NCI-H510A treated with DMSO at 0.1 percent for 48 hours (cell line): ENCODE data around the gene INSR.
"Not testable (repeated sequence)": the region's sequence is repeated elsewhere in the genome, so short reads cannot be mapped to it uniquely, and the experiment has no call there.

Experiments used
- DNase-seq: peaks from one replicate; lab custom pipeline; 2025; lab: John Stamatoyannopoulos, UW

Gene INSR

DNA sequence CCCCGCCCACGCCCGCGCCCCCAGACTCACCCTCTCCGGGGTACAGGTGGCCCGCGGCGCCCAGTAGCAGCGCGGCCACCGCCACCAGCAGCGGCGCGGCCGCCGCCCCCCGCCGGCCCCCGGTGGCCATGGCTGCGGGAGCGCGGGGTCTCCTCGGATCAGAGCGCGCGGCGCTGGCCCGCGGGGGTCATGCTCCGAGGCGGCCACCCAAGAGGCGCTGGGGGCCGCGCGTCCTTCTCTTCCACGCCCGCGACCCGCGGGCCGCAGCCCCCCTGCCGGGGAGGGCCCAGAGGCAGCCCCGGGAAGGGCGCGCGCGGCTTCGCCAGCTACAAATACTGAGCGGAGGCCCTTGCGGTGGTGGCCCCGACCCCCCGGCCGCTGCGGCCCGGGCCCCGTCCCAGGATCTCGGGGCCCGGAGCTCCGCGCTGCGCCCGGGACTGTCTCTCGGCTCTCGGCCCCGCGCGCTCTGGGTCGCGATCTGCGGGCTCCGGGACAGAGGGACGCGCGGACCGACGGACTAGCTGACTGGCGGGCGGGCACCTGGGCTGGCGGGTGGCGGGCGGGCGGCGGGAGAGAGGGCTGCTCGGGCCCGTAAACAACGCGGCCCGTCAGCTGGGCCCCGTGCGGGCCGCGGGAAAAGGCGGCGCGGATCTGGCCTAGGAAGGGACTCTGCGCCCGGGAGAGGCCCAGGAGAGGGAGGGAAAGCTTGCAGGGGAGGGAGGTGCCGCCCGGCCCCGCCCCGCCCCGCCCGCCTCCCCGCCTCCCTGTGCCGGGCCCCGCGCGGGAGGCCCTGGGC lies at the start of gene INSR:
INSR (minus strand) TSS at position 653 of the 796 bp plus-strand sequence; CDS start at position 130, 523 bp downstream.
- DNase-seq, result peak; percentile 85

GRCh38 chr19:7342143-7342542 lies 47.9 kb upstream of the INSR start:
- no peak for DNase-seq

DNA sequence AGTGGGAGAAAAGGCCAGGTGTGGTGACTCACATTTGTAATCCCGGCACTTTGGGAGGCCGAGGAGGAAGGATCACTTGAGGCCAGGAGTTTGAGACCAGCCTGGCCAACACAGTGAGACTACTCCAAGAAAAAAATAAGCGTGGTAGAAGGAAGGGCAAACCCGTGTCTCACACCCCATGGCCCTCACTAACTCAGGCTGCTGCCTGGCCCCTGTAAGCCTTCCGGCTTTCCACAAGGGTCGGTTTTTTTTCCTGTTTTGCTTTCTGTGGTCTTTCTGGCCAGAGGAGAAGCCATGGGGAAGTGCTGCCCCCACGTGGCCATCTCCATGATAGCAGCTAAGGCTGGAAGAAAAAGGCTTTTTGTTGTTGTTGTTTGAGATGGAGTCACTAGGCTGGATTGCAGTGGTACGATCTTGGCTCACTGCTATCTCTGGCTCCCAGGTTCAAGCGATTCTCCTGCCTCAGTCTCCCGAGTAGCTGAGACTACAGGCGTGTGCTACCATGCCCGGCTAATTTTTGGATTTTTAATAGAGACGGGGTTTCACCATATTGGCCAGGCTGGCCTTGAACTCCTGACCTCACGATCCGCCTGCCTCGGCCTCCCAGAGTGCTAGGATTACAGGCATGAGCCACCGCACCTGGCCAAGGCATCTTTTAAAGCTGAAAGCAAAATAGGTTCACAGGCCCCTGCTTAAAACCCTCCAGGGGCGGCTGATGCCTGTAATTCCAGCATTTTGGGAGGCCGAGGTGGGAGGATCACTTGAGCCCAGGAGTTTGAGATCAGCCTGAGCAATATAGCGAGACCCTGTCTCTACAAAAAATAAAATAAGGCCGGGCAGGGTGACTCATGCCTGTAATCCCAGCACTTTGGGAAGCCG lies 47.0 kb upstream of the INSR start:
- peak; percentile 74 for DNase-seq

- DNase-seq, result no peak
Observed at GRCh38 chr19:7337380-7338194, 43.4 kb upstream of the INSR start.

DNA sequence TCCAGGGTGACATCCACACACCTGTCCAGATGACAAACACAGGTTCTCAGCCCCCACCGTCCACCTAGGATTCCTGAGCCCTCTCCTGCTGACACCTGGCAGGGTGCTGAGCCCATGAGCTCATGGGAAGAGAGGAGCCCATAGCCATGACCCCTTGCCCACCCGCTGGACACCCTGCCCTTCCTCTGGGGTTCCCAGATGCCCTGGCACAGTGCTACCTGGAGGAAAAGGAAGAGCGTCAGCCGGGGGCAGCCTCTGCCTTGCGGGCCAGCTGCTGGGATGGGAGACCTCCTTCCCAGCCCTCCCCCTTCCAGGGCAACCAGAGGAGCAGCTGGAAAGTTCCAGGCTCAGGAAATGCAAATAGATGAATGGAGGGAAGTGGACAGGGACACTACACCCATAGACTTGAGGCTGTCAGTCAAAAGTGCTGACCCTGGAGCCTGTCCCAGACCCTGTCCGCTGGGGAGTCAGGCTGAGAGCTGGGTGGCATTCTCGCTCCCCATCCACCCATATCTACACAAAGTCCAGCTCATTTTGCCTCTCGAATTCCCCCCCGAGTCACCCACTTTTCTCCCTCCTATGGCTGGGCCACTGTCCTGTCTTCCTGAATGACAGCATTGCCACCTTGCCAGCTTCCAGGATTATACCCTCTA lies 42.2 kb upstream of the INSR start:
- no peak for DNase-seq

DNA sequence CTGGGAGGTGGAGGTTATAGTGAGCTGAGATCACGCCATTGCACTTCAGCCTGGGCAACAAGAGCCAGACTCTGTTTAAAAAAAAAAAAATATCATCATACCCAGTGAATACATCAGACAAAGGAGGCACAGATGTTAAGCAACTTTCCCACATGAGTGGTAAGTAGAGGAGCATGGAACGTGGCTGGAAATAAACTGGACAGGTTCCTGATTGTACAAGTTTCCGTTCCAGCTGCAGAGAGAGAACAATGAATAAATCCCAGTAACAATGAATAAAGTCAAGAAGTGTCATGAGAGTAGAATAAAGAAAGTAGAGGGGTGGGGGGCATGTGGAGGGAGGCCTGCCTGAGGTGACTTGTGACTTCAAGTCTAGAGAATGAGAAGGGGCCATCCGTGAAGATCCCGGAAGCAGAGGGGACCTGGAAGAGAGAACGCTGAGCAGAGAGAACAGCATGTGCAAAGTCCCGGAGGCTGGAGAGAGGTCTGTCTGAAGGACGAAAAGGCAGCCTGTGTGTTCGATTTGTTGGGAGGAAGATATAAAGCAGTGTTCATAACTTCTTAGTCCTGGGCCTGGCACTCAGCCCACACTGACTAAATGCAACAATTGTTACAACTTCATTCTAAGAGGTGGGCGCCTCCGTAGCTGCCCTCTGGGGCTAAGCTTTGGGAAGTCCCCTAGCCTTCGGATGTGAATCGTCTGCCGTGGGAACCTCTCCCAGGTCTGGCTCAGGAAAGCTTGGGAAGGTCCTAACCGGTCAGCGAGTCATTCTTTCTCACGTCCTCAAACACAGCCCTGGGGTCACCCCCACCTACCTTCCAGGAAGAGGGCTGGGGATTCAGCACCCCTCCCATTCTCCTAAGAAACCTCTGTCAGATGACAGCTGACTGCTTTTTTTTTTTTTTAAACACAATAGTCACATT lies 39.2 kb upstream of the INSR start:
- no peak for DNase-seq

- no peak for DNase-seq
Observed at GRCh38 chr19:7331446-7331845, 37.2 kb upstream of the INSR start.

- DNase-seq, result no peak
Observed at GRCh38 chr19:7328647-7329046, 34.4 kb upstream of the INSR start.

DNA sequence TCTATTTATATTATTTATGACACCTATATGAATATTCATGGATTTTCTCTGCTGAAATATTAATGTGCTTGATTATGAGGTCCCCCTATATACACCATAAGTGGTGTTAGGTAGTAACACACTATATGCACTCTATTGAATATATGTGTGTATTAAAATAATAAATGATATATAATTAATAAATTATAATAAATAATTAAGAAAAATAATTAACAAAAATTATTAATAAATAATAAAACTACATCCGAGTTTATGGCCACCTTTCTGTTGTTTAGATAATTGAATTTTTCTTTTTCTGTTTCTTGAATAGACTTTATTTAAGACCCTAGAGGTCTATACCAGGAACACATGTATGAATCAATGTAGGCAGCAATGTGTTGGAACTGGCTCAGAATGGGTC lies 33.6 kb upstream of the INSR start:
- no peak for DNase-seq

- no peak for DNase-seq
Observed at GRCh38 chr19:7326105-7326877, 32.1 kb upstream of the INSR start.

GRCh38 chr19:7318176-7318575 lies 24.0 kb upstream of the INSR start:
- DNase-seq, result no peak

DNA sequence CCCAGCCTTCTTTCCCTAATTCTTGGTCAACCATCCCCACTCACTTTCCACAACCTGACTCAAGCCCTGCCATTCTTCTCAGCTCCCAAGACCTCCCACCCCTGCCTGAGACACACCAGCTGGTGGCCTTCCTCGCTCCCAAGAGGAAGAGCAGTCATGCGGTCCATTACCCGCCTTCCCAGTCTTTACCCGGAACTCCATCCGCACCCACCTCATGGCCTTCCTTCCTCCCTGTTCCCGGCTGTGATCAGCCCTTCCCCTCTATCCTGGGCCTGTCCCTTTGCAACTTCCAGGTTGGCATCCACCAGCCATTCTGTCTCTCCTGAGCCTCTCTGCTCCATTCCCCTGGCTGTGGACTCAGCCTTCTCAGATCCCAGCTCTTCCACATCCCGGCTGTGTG lies 18.6 kb upstream of the INSR start:
- DNase-seq, result no peak

DNA sequence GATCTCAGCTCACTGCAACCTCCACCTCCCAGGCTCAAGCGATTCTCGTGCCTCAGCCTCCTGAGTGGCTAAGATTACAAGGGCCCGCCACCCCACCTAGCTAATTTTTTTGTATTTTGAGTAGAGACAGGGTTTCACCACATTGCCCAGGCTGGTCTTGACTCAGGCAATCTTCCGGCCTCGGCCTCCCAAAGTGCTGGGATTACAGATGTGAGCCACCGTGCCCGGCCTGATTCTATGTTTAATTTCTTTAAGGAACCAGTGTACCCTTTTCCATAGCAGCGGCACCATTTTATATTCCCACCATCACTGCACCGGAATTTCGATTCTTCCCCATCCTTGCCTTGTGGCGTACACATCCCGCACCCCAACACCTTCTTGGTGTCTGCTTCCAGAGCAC lies 17.7 kb upstream of the INSR start:
- DNase-seq, result no peak

DNA sequence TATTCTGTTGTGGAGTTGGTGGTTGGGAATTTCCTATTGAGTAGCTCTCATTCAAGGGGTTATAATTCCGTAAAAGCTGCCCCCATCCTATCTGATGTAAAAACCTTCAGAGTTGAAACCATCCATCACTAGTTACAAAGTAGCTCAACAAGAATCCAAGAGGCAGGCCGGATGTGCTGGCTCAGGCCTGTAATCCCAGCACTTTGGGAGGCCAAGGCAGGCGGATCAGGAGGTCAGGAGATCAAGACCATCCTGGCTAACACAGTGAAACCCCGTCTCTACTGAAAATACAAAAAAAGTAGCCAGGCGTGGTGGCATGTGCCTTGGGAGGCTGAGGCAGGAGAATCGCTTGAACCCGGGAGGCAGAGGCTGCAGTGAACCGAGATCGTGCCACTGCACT lies 14.1 kb upstream of the INSR start:
- not testable (repeated sequence) for DNase-seq

DNA sequence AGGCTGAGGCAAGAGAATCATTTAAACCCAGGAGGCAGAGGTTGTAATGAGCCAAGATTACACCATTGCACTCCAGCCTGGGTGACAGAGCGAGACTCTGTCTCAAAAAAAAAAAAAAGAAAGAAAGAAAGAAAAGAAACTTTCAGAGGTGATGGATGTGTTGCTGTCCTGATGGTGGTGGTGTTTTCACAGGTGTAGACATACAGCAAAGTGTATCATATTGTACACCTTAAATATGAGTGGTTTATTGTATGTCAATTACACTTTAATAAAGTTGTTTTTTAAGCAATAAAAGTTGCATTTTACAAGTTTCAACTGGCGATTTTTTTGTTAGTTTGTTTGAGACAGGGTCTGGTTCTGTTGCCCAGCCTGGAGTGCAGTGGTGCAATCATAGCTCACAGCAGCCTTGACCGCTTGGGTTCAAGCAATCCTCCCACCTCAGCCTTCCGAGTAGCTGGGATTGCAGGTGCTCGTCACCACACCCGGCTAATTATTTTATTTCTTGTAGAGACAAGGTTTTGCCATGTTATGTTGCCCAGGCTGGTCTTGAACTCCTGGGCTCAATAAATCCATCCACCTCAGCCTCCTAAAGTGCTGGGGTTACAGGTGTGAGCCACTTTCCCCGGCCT lies 13.5 kb upstream of the INSR start:
- no peak for DNase-seq

DNA sequence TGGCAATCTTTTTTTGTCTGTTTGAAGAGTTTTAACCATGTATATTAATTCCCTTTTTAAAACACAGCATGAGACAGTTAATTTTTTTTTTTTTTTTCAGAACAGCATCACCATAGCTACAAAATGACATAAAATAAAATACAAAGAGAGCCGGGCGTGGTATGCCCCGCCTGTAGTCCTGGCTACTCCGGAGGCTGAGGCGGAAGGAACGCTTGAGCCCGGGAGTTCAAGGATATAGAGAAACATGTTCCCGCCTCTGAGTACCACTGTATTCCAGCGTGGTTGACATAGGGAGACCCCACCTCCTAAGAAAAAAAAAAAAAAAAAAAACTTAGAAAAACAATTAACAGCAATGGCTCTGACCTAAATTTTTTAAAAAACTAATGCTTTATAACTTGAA lies 10.0 kb upstream of the INSR start:
- DNase-seq, result no peak

GRCh38 chr19:7303470-7303869 lies 9.3 kb upstream of the INSR start:
- no peak for DNase-seq

DNA sequence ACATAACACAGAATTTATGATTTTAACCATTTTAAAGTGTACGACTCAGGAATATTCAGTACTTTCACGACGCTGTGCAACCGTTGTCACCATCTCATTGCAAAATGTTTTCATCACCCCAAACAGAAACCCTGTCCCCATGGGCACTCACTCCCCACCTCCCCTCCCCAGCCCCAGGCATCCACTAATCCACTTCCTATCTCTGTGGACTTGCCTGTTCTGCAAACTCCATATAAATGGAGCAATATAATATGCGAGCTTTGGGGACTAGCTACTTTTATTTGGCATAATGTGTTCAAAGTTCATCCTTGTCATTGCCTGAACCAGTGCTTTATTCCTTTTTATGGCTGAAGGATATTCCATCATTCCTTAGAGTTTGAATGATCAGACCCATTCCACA lies 7.3 kb upstream of the INSR start:
- DNase-seq, result no peak

GRCh38 chr19:7297742-7298141 lies 3.5 kb upstream of the INSR start:
- no peak for DNase-seq
